HFFc6 (cell line): Measurements from ENCODE around the gene OR2AG2. TPM values are rescaled to one million over a fixed set of nuclear protein-coding genes. Genes with fewer than 3 reads are reported as not detected.

Source experiments
- DNase-seq: peaks from one replicate; pipeline ENCODE4 v3.0.0-alpha.2; 2018
- H3K27ac Mint-ChIP-seq: 2 replicates; pipeline ENCODE4 v1.8.0; 2020; ENCODE audit warnings: mild to moderate bottlenecking, mixed read lengths
- H3K27me3 Mint-ChIP-seq: 2 replicates; pipeline ENCODE4 v1.8.0; 2021; ENCODE audit warnings: mild to moderate bottlenecking, moderate library complexity, mixed read lengths; ENCODE audit not compliant: insufficient read depth
- H3K36me3 Mint-ChIP-seq: 2 replicates; pipeline ENCODE4 v1.8.0; 2021; ENCODE audit warnings: low read depth, mixed read lengths
- H3K4me1 Mint-ChIP-seq: 2 replicates; pipeline ENCODE4 v1.8.0; 2020; ENCODE audit warnings: low read depth, mixed read lengths
- H3K4me3 Mint-ChIP-seq: 2 replicates; pipeline ENCODE4 v1.8.0; 2020; ENCODE audit warnings: mild to moderate bottlenecking, moderate library complexity, mixed read lengths
- H3K9me3 Mint-ChIP-seq: 2 replicates; pipeline ENCODE4 v1.8.0; 2020; ENCODE audit warnings: mild to moderate bottlenecking, mixed read lengths
- long read RNA-seq: library from polyadenylated mRNA; unstranded; transcript quantifications from one replicate; pipeline ENCODE4 v2.0.0, GENCODE V29; 2019
- total RNA-seq, 6 experiments: library from RNA; stranded (reverse); fragmentation: NEBNext Ultra II Directional; extraction: Animal tissue kit (Norgen Biotek cat#: 25700); gene quantifications; 2 replicates in 1 of 6; 3 replicates in 5 of 6; pipeline ENCODE4 v1.2.3, GENCODE V29; 2021
- TF ChIP-seq, protein P1 (sequence below): fragments of 200-600 bp; sonication (generic); IDR thresholded peaks from 2 replicates; pipeline ENCODE4 v1.5.0; 2021; ENCODE audit warnings: antibody characterized with exemption, mild to moderate bottlenecking

Gene OR2AG2, protein sequence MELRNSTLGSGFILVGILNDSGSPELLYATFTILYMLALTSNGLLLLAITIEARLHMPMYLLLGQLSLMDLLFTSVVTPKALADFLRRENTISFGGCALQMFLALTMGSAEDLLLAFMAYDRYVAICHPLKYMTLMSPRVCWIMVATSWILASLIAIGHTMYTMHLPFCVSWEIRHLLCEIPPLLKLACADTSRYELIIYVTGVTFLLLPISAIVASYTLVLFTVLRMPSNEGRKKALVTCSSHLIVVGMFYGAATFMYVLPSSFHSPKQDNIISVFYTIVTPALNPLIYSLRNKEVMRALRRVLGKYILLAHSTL
- total RNA-seq = under 1 TPM in 5 of 6 experiments, not detected in 1; 0.07 to 0.14 (median 0.08) TPM
- long read RNA-seq = 0 reads

DNA sequence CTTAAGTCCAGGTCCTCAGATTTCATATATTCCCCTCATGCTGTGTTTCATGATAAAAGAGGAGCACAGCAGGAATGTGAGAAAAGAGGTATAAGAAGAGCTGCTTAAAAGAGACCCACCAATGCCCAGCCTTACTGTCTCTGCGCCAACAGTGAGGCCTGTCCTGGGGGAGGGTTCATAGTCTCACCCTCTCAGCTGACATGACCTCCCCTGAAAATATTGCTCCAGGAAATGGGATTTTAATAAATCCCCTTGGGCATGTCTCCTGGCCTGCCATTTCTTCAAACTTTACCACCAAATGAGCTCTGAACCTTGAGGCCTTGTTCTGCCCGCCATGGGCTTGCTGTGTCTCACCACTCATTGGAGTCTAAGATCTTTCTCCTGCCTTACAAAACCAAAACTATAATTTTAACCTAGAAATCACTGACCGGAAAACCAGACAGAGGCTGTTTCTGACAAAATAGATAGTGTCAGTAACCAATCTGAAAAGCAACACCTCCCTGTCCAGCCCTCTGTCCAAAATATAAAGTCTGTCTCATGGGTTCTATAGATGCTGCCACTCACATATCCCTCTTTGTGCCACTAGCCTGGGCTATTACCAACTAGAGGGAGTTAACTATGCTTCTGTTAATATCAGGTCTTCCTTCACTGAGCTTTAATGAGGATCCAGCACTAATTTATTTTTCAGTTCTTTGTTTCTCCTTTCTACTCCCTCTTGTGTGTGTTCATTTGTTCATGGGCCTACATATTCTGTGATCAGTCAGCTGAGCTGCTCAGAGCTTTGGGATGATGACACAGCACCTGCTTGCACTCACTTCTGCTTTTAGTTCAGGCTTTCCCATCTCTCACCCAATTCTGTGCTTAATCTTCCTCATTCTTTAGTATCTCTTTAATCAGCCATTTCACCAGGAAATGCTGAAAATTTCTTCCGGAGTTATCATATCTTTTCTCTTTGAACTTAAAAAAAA, at the start of gene OR2AG2:
Gene OR2AG2 (minus strand): TSS at position 51 of the 968 bp plus-strand sequence. CDS start 3,019 bp downstream, outside the sequence.
- peaks cover 2% of the 10 kb centered on the region; the same call in 1 of the 2 replicates for H3K27me3 Mint-ChIP-seq
- H3K9me3 Mint-ChIP-seq = no peaks in the 10 kb centered on the region
- no peak within 1 kb of the TSS for H3K4me3 Mint-ChIP-seq
- no peak within 1 kb of the TSS for H3K27ac Mint-ChIP-seq
- H3K4me1 Mint-ChIP-seq = no peaks in the 10 kb centered on the region
- no peaks in the 10 kb centered on the region for H3K36me3 Mint-ChIP-seq
- TF ChIP-seq, protein P1, sequence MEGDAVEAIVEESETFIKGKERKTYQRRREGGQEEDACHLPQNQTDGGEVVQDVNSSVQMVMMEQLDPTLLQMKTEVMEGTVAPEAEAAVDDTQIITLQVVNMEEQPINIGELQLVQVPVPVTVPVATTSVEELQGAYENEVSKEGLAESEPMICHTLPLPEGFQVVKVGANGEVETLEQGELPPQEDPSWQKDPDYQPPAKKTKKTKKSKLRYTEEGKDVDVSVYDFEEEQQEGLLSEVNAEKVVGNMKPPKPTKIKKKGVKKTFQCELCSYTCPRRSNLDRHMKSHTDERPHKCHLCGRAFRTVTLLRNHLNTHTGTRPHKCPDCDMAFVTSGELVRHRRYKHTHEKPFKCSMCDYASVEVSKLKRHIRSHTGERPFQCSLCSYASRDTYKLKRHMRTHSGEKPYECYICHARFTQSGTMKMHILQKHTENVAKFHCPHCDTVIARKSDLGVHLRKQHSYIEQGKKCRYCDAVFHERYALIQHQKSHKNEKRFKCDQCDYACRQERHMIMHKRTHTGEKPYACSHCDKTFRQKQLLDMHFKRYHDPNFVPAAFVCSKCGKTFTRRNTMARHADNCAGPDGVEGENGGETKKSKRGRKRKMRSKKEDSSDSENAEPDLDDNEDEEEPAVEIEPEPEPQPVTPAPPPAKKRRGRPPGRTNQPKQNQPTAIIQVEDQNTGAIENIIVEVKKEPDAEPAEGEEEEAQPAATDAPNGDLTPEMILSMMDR = no peak
- DNase-seq = no peak

DNA sequence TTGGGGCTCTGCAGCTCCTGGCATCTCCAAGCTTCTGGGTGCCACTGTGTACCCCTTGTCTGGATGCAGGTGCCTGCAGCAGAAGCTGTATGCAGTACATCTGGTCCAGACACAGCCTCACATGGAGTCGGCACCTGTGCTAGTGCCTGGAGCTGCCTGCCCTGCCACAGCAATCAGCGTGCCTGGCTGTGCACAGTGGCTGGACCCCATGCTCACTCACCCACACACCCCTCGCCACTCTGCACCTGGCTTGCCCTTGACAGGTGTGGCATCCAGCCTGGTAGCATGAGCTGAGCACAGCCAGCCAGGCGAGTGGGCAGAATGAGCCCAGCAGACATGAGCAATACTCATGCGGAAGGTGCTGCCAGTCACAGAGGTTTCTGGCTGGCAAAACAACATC, 47.2 kb upstream of the OR2AG2 start:
- Mint-ChIP-seq H3K4me3 (no peak overlapping the region), H3K4me1 (no peaks in the 10 kb centered on the region), H3K27me3 (no peaks in the 10 kb centered on the region; the same call in 1 of the 2 replicates), H3K9me3 (no peaks in the 10 kb centered on the region), H3K36me3 (no peaks in the 10 kb centered on the region), H3K27ac (no peak overlapping the region)
- DNase-seq = no peak
- TF ChIP-seq, protein P1 = no peak

DNA sequence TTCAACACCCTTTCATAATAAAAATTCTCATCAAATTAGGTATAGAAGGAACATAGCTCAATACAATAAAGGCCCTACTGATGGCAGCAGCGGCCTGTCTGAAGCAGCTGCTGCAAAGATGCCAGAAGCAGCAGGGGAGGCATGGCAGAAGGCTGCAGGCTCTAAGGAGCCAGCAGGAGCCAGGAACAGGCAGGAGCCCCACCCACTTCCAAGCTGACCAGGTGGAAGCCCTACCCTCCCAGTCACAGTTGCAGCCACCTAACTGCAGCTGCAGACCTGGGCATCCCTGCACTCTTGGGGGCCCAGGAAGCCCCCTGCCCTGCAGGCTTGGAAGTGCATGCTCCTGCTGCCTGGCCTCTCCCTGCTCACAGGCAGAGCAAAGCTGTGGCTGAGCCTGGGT, 45.9 kb upstream of the OR2AG2 start:
- H3K27ac Mint-ChIP-seq = no peak overlapping the region
- no peak overlapping the region for H3K4me3 Mint-ChIP-seq
- H3K4me1 Mint-ChIP-seq = no peaks in the 10 kb centered on the region
- no peaks in the 10 kb centered on the region; the same call in 1 of the 2 replicates for H3K27me3 Mint-ChIP-seq
- H3K36me3 Mint-ChIP-seq = no peaks in the 10 kb centered on the region
- TF ChIP-seq, protein P1 = 0 out of 2 replicates have a peak, but pooled peaks have one; percentile 13
- H3K9me3 Mint-ChIP-seq = no peaks in the 10 kb centered on the region
- no peak for DNase-seq

DNA sequence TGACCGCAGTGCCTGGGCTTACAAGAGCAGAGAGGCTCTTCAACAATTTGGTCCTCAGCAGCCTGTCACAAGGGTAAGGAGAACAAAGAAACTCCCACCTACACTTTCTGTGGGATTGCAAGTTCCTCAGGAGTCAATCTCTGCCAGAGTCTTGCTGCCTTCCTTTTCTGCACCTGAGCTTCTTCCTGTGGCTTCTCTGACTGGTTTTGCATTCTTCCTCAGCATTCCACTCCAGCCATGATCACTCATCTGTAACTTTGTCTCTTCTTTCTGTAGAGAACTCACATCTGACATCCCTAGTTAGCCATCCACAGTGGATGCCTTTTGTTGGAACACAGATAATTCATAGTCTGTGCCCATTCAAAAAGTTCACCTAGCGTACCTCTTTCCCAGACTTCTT, 41.9 kb upstream of the OR2AG2 start:
- Mint-ChIP-seq H3K4me3 (no peak overlapping the region), H3K9me3 (no peaks in the 10 kb centered on the region), H3K4me1 (no peaks in the 10 kb centered on the region)

More for the DNA sequence above, 41.9 kb upstream of the OR2AG2 start:
- Mint-ChIP-seq H3K36me3 (no peaks in the 10 kb centered on the region), H3K27me3 (no peaks in the 10 kb centered on the region; the same call in none of the 2 replicates), H3K27ac (no peak overlapping the region)
- TF ChIP-seq, protein P1 = no peak
- no peak for DNase-seq
